GM23338 (cell line): ENCODE data around the gene FRMD4A. TPM values are rescaled to one million over a fixed set of nuclear protein-coding genes. Genes with fewer than 3 reads are reported as not detected.

Experiments
- ATAC-seq: fragments of 200-7000 bp; cut with Tn5 transposase; 3 replicates; pipeline ENCODE4 v1.9.1; 2020
- DNase-seq: peaks from one replicate; pipeline ENCODE4 v3.0.0-alpha.2; 2015; ENCODE audit warnings: low spot score
- H2AFZ ChIP-seq: fragments of 200-600 bp; sonication (generic); 2 replicates; pipeline ENCODE4 v1.8.0; 2016; ENCODE audit warnings: antibody characterized with exemption, mild to moderate bottlenecking, moderate library complexity
- H3F3A ChIP-seq: fragments of 200-600 bp; sonication (generic); replicated peaks from 2 replicates; pipeline ENCODE4 v1.8.0; 2017; ENCODE audit warnings: antibody characterized with exemption, mixed run types, low read depth
- H3K27ac ChIP-seq: fragments of 200-600 bp; sonication (generic); 2 replicates; pipeline ENCODE4 v1.6.1; 2016; ENCODE audit warnings: low read depth
- H3K27me3 ChIP-seq: fragments of 200-600 bp; sonication (generic); 2 replicates; pipeline ENCODE4 v1.8.0; 2016; ENCODE audit warnings: mild to moderate bottlenecking, mixed run types, moderate library complexity; ENCODE audit not compliant: insufficient read depth
- H3K36me3 ChIP-seq: fragments of 200-600 bp; sonication (generic); 2 replicates; pipeline ENCODE4 v1.8.0; 2016; ENCODE audit warnings: mild to moderate bottlenecking; ENCODE audit not compliant: insufficient read depth
- H3K4me1 ChIP-seq: fragments of 200-600 bp; sonication (generic); 2 replicates; pipeline ENCODE4 v1.8.0; 2016; ENCODE audit warnings: mild to moderate bottlenecking, moderate library complexity; ENCODE audit not compliant: insufficient read depth
- H3K4me2 ChIP-seq: fragments of 200-600 bp; sonication (generic); 2 replicates; pipeline ENCODE4 v1.7.1; 2017; ENCODE audit warnings: mixed run types
- H3K4me3 ChIP-seq: fragments of 200-600 bp; sonication (generic); 2 replicates; pipeline ENCODE4 v1.6.1; 2016; ENCODE audit warnings: mixed run types
- H3K79me2 ChIP-seq: fragments of 200-600 bp; sonication (generic); replicated peaks from 2 replicates; pipeline ENCODE4 v1.8.0; 2017; ENCODE audit warnings: mild to moderate bottlenecking; ENCODE audit not compliant: insufficient read depth
- H3K9me2 ChIP-seq: fragments of 200-600 bp; sonication (generic); 2 replicates; pipeline ENCODE4 v1.8.0; 2017; ENCODE audit not compliant: insufficient read depth
- H4K20me1 ChIP-seq: fragments of 200-600 bp; sonication (generic); replicated peaks from 2 replicates; pipeline ENCODE4 v1.8.0; 2017; ENCODE audit warnings: mild to moderate bottlenecking; ENCODE audit not compliant: insufficient read depth
- H3K27ac Mint-ChIP-seq: 2 replicates; pipeline ENCODE4 v1.8.0; 2020; ENCODE audit warnings: inconsistent platforms, mild to moderate bottlenecking, moderate library complexity, mixed read lengths
- H3K27me3 Mint-ChIP-seq: 3 replicates; pipeline ENCODE4 v1.8.0; 2022; ENCODE audit warnings: low read depth, mild to moderate bottlenecking, moderate library complexity, mixed read lengths, inconsistent platforms; ENCODE audit not compliant: insufficient read depth, poor library complexity
- H3K36me3 Mint-ChIP-seq: 3 replicates; pipeline ENCODE4 v1.8.0; 2021; ENCODE audit warnings: low read depth, mild to moderate bottlenecking, inconsistent platforms, moderate library complexity, mixed read lengths
- H3K4me1 Mint-ChIP-seq: 3 replicates; pipeline ENCODE4 v1.8.0; 2020; ENCODE audit warnings: mild to moderate bottlenecking, inconsistent platforms, mixed read lengths
- H3K4me3 Mint-ChIP-seq: 3 replicates; pipeline ENCODE4 v1.8.0; 2021; ENCODE audit warnings: moderate library complexity, mild to moderate bottlenecking, inconsistent platforms, mixed read lengths
- H3K9me3 Mint-ChIP-seq: 3 replicates; pipeline ENCODE4 v1.8.0; 2020; ENCODE audit warnings: moderate library complexity, mild to moderate bottlenecking, inconsistent platforms, mixed read lengths
- ETS1 ChIP-seq: IDR thresholded peaks from 2 replicates; pipeline ENCODE4 v1.6.1; 2016; ENCODE audit warnings: antibody characterized with exemption
- EZH2 ChIP-seq: fragments of 200-600 bp; sonication (generic); IDR thresholded peaks from one replicate; pipeline ENCODE4 v1.8.0; 2017; ENCODE audit warnings: antibody characterized with exemption, mild to moderate bottlenecking, low read depth; ENCODE audit not compliant: unreplicated experiment
- EZH2phosphoT487 ChIP-seq: fragments of 200-600 bp; sonication (generic); IDR thresholded peaks from one replicate; pipeline ENCODE4 v1.8.1; 2018; ENCODE audit warnings: antibody characterized with exemption; ENCODE audit not compliant: unreplicated experiment
- JUNB ChIP-seq: IDR thresholded peaks from one replicate; pipeline ENCODE4 v1.6.1; 2016; ENCODE audit warnings: antibody characterized with exemption; ENCODE audit not compliant: unreplicated experiment
- NANOG ChIP-seq: IDR thresholded peaks from 2 replicates; pipeline ENCODE4 v1.6.1; 2016; ENCODE audit warnings: antibody characterized with exemption, borderline replicate concordance
- POLR2AphosphoS5 ChIP-seq: IDR thresholded peaks from 2 replicates; pipeline ENCODE4 v1.6.1; 2016; ENCODE audit warnings: antibody characterized with exemption, low read depth
- REST ChIP-seq: IDR thresholded peaks from one replicate; pipeline ENCODE4 v1.6.1; 2018; ENCODE audit warnings: antibody characterized with exemption; ENCODE audit not compliant: unreplicated experiment
- STAT1 ChIP-seq: IDR thresholded peaks from one replicate; pipeline ENCODE4 v1.6.1; 2016; ENCODE audit warnings: antibody characterized with exemption; ENCODE audit not compliant: unreplicated experiment
- ZNF114 ChIP-seq: fragments of 250-450 bp; sonication (Bioruptor Pico); IDR thresholded peaks from 2 replicates; pipeline ENCODE4 v1.5.0; 2020; ENCODE audit warnings: mild to moderate bottlenecking, moderate library complexity
- ZNF331 ChIP-seq: fragments of 250-450 bp; sonication (Bioruptor Pico); IDR thresholded peaks from 2 replicates; pipeline ENCODE4 v1.5.0; 2020; ENCODE audit warnings: low read depth, mild to moderate bottlenecking, moderate library complexity
- ZNF462 ChIP-seq: fragments of 250-450 bp; sonication (Bioruptor Pico); IDR thresholded peaks from 2 replicates; pipeline ENCODE4 v1.5.0; 2020; ENCODE audit warnings: mild to moderate bottlenecking, moderate library complexity
- polyA plus RNA-seq: library from polyadenylated mRNA; unstranded; fragments of >200 nt; fragmentation: Nextera tagmentation; extraction: Ambion mirVana; gene quantifications from 2 replicates; pipeline ENCODE4 v1.2.1, GENCODE V29; 2016
- total RNA-seq: library from RNA; depleted of rRNA; stranded (reverse); fragments of >200 nt; shearing (Covaris generic); gene quantifications from 2 replicates; pipeline ENCODE4 v1.2.3, GENCODE V29; 2014

The FRMD4A gene
- total and polyA plus RNA-seq, 2 experiments from 2014 or later = 14.0 to 20.1 TPM

GRCh38 chr10:13961853-13962252, 368.9 kb downstream of the FRMD4A start (continued):
- TF ChIP-seq ZNF462 (CRISPR knock-in tag) (no peak), POLR2AphosphoS5 (no peak), NANOG (no peak), ZNF331 (CRISPR knock-in tag) (no peak), JUNB (no peak), ZNF114 (CRISPR knock-in tag) (no peak), ETS1 (no peak), STAT1 (no peak)

- Histone ChIP-seq H4K20me1 (no peaks in the 10 kb centered on the region), H3K79me2 (no peaks in the 10 kb centered on the region), H2AFZ (no peak overlapping the region), H3K27me3 (no peaks in the 10 kb centered on the region), H3K4me3 (no peak overlapping the region), H3K4me1 (peaks cover 3% of the 10 kb centered on the region; the same call in 1 of the 2 replicates), H3K9me2 (no peaks in the 10 kb centered on the region), H3K4me2 (no peak overlapping the region), H3K36me3 (no peaks in the 10 kb centered on the region), H3K27ac (no peak overlapping the region), H3F3A (no peaks in the 10 kb centered on the region)
- DNase-seq = no peak
- no peak for ATAC-seq
- H3K4me3 Mint-ChIP-seq = no peak overlapping the region
- peaks cover 40% of the 10 kb centered on the region for H3K4me1 Mint-ChIP-seq
- no peaks in the 10 kb centered on the region for H3K9me3 Mint-ChIP-seq
- H3K27me3 Mint-ChIP-seq = peaks cover 3% of the 10 kb centered on the region
- no peaks in the 10 kb centered on the region for H3K36me3 Mint-ChIP-seq
- H3K27ac Mint-ChIP-seq = no peak overlapping the region
- TF ChIP-seq ETS1 = no peak
- TF ChIP-seq JUNB = no peak
- TF ChIP-seq EZH2 = no peak
- no peak for TF ChIP-seq EZH2phosphoT487
- no peak for TF ChIP-seq ZNF331 (CRISPR knock-in tag)
- TF ChIP-seq POLR2AphosphoS5 = no peak
- TF ChIP-seq REST = no peak
These were observed 369.6 kb downstream of the FRMD4A start for GRCh38 chr10:13961097-13961496.
